Neural progenitor cell (in vitro differentiated cells): ENCODE results near the gene APOB. TPM values are rescaled to one million over a fixed set of nuclear protein-coding genes. Genes with fewer than 3 reads are reported as not detected.
A peak's percentile ranks its signal among the peaks of the same experiment; 100 is the strongest.

Experiments
- DNase-seq: peaks from one replicate; pipeline ENCODE4 v3.0.0-alpha.2; 2016; ENCODE audit warnings: low spot score
- H2AFZ ChIP-seq: fragments of 200-600 bp; sonication (generic); replicated peaks from 2 replicates; pipeline ENCODE4 v1.6.1; 2016; ENCODE audit warnings: antibody characterized with exemption
- H3F3A ChIP-seq: fragments of 200-600 bp; sonication (generic); 2 replicates; pipeline ENCODE4 v1.6.1; 2016; ENCODE audit warnings: antibody characterized with exemption, low read depth
- H3K27ac ChIP-seq: fragments of 200-600 bp; sonication (generic); 2 replicates; pipeline ENCODE4 v1.5.1; 2016; ENCODE audit warnings: mild to moderate bottlenecking
- H3K27me3 ChIP-seq: fragments of 200-600 bp; sonication (generic); 2 replicates; pipeline ENCODE4 v1.6.1; 2016; ENCODE audit warnings: mild to moderate bottlenecking, moderate library complexity
- H3K36me3 ChIP-seq: fragments of 200-600 bp; sonication (generic); 2 replicates; pipeline ENCODE4 v1.5.1; 2016
- H3K4me1 ChIP-seq: fragments of 200-600 bp; sonication (generic); 2 replicates; pipeline ENCODE4 v1.6.1; 2016; ENCODE audit warnings: mixed run types
- H3K4me2 ChIP-seq: fragments of 200-600 bp; sonication (generic); 2 replicates; pipeline ENCODE4 v1.6.1; 2016
- H3K4me3 ChIP-seq: fragments of 200-600 bp; sonication (generic); 2 replicates; pipeline ENCODE4 v1.5.1; 2016
- H3K79me2 ChIP-seq: fragments of 200-600 bp; sonication (generic); 2 replicates; pipeline ENCODE4 v1.6.1; 2016; ENCODE audit warnings: low read depth
- H3K9ac ChIP-seq: fragments of 200-600 bp; sonication (generic); 2 replicates; pipeline ENCODE4 v1.6.1; 2016
- H3K9me3 ChIP-seq: fragments of 200-600 bp; sonication (generic); 2 replicates; pipeline ENCODE4 v1.5.1; 2016; ENCODE audit warnings: low read depth
- H4K20me1 ChIP-seq: fragments of 200-600 bp; sonication (generic); 2 replicates; pipeline ENCODE4 v1.6.1; 2016; ENCODE audit warnings: low read depth
- H3K27ac Mint-ChIP-seq: 3 replicates; pipeline ENCODE4 v1.8.0; 2021; ENCODE audit warnings: mixed read lengths
- H3K27me3 Mint-ChIP-seq: 2 replicates; pipeline ENCODE4 v1.8.0; 2022; ENCODE audit warnings: low read depth, mild to moderate bottlenecking, inconsistent platforms, moderate library complexity, mixed read lengths; ENCODE audit not compliant: insufficient read depth
- H3K36me3 Mint-ChIP-seq: 3 replicates; pipeline ENCODE4 v1.8.0; 2021; ENCODE audit warnings: mixed read lengths
- H3K4me1 Mint-ChIP-seq: 3 replicates; pipeline ENCODE4 v1.8.0; 2021; ENCODE audit warnings: mixed read lengths
- H3K4me3 Mint-ChIP-seq: 3 replicates; pipeline ENCODE4 v1.8.0; 2021; ENCODE audit warnings: mild to moderate bottlenecking, moderate library complexity, mixed read lengths
- H3K9me3 Mint-ChIP-seq: 3 replicates; pipeline ENCODE4 v1.8.0; 2020; ENCODE audit warnings: mixed read lengths
- EZH2 ChIP-seq: fragments of 200-600 bp; sonication (generic); IDR thresholded peaks from 2 replicates; pipeline ENCODE4 v1.6.1; 2017; ENCODE audit warnings: antibody characterized with exemption, mild to moderate bottlenecking, moderate library complexity
- EZH2phosphoT487 ChIP-seq: fragments of 200-600 bp; sonication (generic); IDR thresholded peaks from 2 replicates; pipeline ENCODE4 v1.6.1; 2017; ENCODE audit warnings: antibody characterized with exemption
- total RNA-seq: library from RNA; depleted of rRNA; stranded (reverse); fragments of >200 nt; gene quantifications from 2 replicates; pipeline ENCODE4 v1.2.3, GENCODE V29; 2015; ENCODE audit warnings: low replicate concordance
- TF ChIP-seq, protein P1 (sequence below): fragments of 200-600 bp; sonication (generic); IDR thresholded peaks from 2 replicates; pipeline ENCODE4 v1.5.1; 2017; ENCODE audit warnings: antibody characterized with exemption, mild to moderate bottlenecking

Gene APOB
- total RNA-seq, 1 donor from 2014 or later: 0.47 TPM

GRCh38 chr2:20977520-20978180, 66.2 kb downstream of the APOB start:
- peaks cover 11% of the 10 kb centered on the region for H3K27me3 Mint-ChIP-seq
- Histone ChIP-seq H3K79me2 (no peaks in the 10 kb centered on the region), H3F3A (no peaks in the 10 kb centered on the region), H3K4me2 (no peak overlapping the region), H3K9me3 (no peaks in the 10 kb centered on the region), H2AFZ (no peak overlapping the region), H3K27ac (no peak overlapping the region), H3K27me3 (no peaks in the 10 kb centered on the region), H3K4me1 (no peaks in the 10 kb centered on the region), H3K4me3 (no peak overlapping the region), H3K36me3 (no peaks in the 10 kb centered on the region), H3K9ac (no peak overlapping the region), H4K20me1 (no peaks in the 10 kb centered on the region)
- H3K4me3 Mint-ChIP-seq: no peak overlapping the region
- H3K27ac Mint-ChIP-seq: peak overlapping the region; percentile 76
- no peak for TF ChIP-seq EZH2phosphoT487
- no peak for TF ChIP-seq EZH2
- TF ChIP-seq, protein P1, sequence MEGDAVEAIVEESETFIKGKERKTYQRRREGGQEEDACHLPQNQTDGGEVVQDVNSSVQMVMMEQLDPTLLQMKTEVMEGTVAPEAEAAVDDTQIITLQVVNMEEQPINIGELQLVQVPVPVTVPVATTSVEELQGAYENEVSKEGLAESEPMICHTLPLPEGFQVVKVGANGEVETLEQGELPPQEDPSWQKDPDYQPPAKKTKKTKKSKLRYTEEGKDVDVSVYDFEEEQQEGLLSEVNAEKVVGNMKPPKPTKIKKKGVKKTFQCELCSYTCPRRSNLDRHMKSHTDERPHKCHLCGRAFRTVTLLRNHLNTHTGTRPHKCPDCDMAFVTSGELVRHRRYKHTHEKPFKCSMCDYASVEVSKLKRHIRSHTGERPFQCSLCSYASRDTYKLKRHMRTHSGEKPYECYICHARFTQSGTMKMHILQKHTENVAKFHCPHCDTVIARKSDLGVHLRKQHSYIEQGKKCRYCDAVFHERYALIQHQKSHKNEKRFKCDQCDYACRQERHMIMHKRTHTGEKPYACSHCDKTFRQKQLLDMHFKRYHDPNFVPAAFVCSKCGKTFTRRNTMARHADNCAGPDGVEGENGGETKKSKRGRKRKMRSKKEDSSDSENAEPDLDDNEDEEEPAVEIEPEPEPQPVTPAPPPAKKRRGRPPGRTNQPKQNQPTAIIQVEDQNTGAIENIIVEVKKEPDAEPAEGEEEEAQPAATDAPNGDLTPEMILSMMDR: no peak
- peaks cover 22% of the 10 kb centered on the region for H3K4me1 Mint-ChIP-seq
- DNase-seq: no peak
- peaks cover 5% of the 10 kb centered on the region for H3K9me3 Mint-ChIP-seq
- H3K36me3 Mint-ChIP-seq: no peaks in the 10 kb centered on the region

DNA sequence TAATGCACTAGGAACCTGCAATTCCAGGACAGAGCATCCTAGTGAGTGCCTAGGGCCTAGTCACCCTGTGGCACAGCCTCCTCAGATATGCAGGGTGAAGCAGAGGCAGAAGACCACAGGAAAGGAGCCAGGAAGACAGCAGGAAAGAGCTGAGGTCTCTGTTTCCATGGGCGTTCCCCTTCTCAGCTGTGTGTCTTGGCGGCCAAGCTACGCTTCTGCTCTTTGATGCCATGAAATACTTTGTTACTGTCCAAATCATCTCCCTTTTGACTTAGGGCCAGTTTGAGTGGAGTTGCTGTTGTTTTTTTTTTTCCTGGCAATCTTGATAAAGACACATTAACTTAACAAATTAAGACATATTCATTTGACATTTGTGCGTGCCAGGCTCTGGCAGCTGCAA, 67.3 kb downstream of the APOB start:
- H3K27ac ChIP-seq: no peak overlapping the region
- Mint-ChIP-seq H3K36me3 (no peaks in the 10 kb centered on the region), H3K9me3 (peaks cover 5% of the 10 kb centered on the region)

GRCh38 chr2:20972792-20973565, 70.9 kb downstream of the APOB start:
- H3K36me3 Mint-ChIP-seq: no peaks in the 10 kb centered on the region
- no peak overlapping the region for H3K27ac ChIP-seq
- no peak overlapping the region for H3K4me3 Mint-ChIP-seq
- H3K9me3 Mint-ChIP-seq: no peaks in the 10 kb centered on the region
- no peaks in the 10 kb centered on the region for H3K36me3 ChIP-seq
- no peak overlapping the region for H3K4me2 ChIP-seq
- no peak for DNase-seq
- H3K4me1 ChIP-seq: no peaks in the 10 kb centered on the region
- no peaks in the 10 kb centered on the region for H3K79me2 ChIP-seq
- no peaks in the 10 kb centered on the region for H3F3A ChIP-seq
- H3K27me3 Mint-ChIP-seq: peaks cover 3% of the 10 kb centered on the region
- H3K9me3 ChIP-seq: no peaks in the 10 kb centered on the region
- no peak overlapping the region for H3K9ac ChIP-seq
- H4K20me1 ChIP-seq: no peaks in the 10 kb centered on the region
- peak overlapping the region; percentile 47 for H3K27ac Mint-ChIP-seq
- no peaks in the 10 kb centered on the region for H3K27me3 ChIP-seq
- H3K4me3 ChIP-seq: no peak overlapping the region
- peaks cover 12% of the 10 kb centered on the region for H3K4me1 Mint-ChIP-seq
- no peak overlapping the region for H2AFZ ChIP-seq
- TF ChIP-seq, protein P1: no peak
- TF ChIP-seq EZH2 (no peak), EZH2phosphoT487 (no peak)

More for the DNA sequence above, 67.3 kb downstream of the APOB start:
- no peaks in the 10 kb centered on the region for H4K20me1 ChIP-seq
- no peaks in the 10 kb centered on the region for H3K36me3 ChIP-seq
- H3K4me2 ChIP-seq: no peak overlapping the region
- TF ChIP-seq EZH2 (no peak), EZH2phosphoT487 (no peak)
- TF ChIP-seq, protein P1: no peak
- no peaks in the 10 kb centered on the region for H3K9me3 ChIP-seq
- no peaks in the 10 kb centered on the region for H3K27me3 ChIP-seq
- no peak for DNase-seq
- no peaks in the 10 kb centered on the region for H3K4me1 ChIP-seq
- H3K4me3 ChIP-seq: no peak overlapping the region
- no peak overlapping the region for H2AFZ ChIP-seq
- H3K4me1 Mint-ChIP-seq: peaks cover 17% of the 10 kb centered on the region
- no peak overlapping the region for H3K9ac ChIP-seq
- peaks cover 5% of the 10 kb centered on the region for H3K27me3 Mint-ChIP-seq
- H3K79me2 ChIP-seq: no peaks in the 10 kb centered on the region
- no peaks in the 10 kb centered on the region for H3F3A ChIP-seq
- no peak overlapping the region for H3K4me3 Mint-ChIP-seq
- H3K27ac Mint-ChIP-seq: no peak overlapping the region
